Fibroblast of the aortic adventitia (primary cell): ENCODE data around the gene SPATA33. TPM values are rescaled to one million over a fixed set of nuclear protein-coding genes. Genes with fewer than 3 reads are reported as not detected.

Source experiments
- DNase-seq: peaks from one replicate; pipeline ENCODE4 v3.0.0-alpha.2; 2010; ENCODE audit warnings: low read depth
- H3K4me3 ChIP-seq: 2 replicates; pipeline ENCODE4 v1.5.1; 2011; ENCODE audit warnings: low read depth, mild to moderate bottlenecking, control low read depth, low read length, moderate library complexity
- CTCF ChIP-seq: IDR thresholded peaks from 2 replicates; pipeline ENCODE4 v1.5.1; 2011; ENCODE audit warnings: mild to moderate bottlenecking, low read length, control low read depth, inconsistent platforms; ENCODE audit not compliant: insufficient read depth
- total RNA-seq: library from RNA; depleted of rRNA; stranded (reverse); fragments of >200 nt; gene quantifications from 2 replicates; pipeline ENCODE4 v1.2.3, GENCODE V29; 2012; ENCODE audit warnings: low replicate concordance

The SPATA33 gene
- total RNA-seq, 1 donor: 6.1 TPM

- DNase-seq: no peak
- no peak for TF ChIP-seq CTCF
Observed at GRCh38 chr16:89707695-89708094, 50.1 kb downstream of the SPATA33 start.

GRCh38 chr16:89708481-89708931 lies 50.9 kb downstream of the SPATA33 start:
- H3K4me3 ChIP-seq: no peak overlapping the region
- DNase-seq: no peak
- TF ChIP-seq CTCF: no peak

More at GRCh38 chr16:89707695-89708094, 50.1 kb downstream of the SPATA33 start:
- no peak overlapping the region for H3K4me3 ChIP-seq

GRCh38 chr16:89709166-89709565 lies 51.5 kb downstream of the SPATA33 start:
- no peak overlapping the region for H3K4me3 ChIP-seq
- DNase-seq: no peak
- no peak for TF ChIP-seq CTCF

- no peak for DNase-seq
- no peak for TF ChIP-seq CTCF
- H3K4me3 ChIP-seq: no peak overlapping the region
Observed at GRCh38 chr16:89709716-89710432, 52.2 kb downstream of the SPATA33 start.

- TF ChIP-seq CTCF: no peak
- no peak for DNase-seq
- no peak overlapping the region for H3K4me3 ChIP-seq
Observed at GRCh38 chr16:89710709-89711564, 53.3 kb downstream of the SPATA33 start.

GRCh38 chr16:89711601-89712273 lies 54.1 kb downstream of the SPATA33 start:
- peak; percentile 37 for DNase-seq
- H3K4me3 ChIP-seq: peak overlapping the region; percentile 58
- no peak for TF ChIP-seq CTCF
